ENCODE data around the gene GJB6. TPM values are rescaled to one million over a fixed set of nuclear protein-coding genes. Genes with fewer than 3 reads are reported as not detected.
A peak's percentile ranks its signal among the peaks of the same experiment; 100 is the strongest.

Gene GJB6
- total RNA-seq, 4 donors from 2014 or later, result 1.6 to 21.5 (median 2.8) TPM; not detected in 1

- Histone ChIP-seq H3K27me3 (peaks cover 76% of the 10 kb centered on the region), H3K4me1 (peaks cover 0 to 34% (median 13%) of the 10 kb centered on the region in 3 donors), H3K36me3 (no peaks in the 10 kb centered on the region), H3K27ac (peak overlapping the region in 1 of 4 donors; percentile 38), H3K9me3 (no peaks in the 10 kb centered on the region), H3K4me3 (peak overlapping the region; percentile 10 to 64)
- peak; percentile 17 for ATAC-seq
- 0% methylated on average over 2 to 6 of the region's 73 CpGs for WGBS, 2 donors (ENCODE audit: low coverage in 1 of 2)
- TF ChIP-seq POLR2A (IDR thresholded peaks at IDR 0.05), result no peak
- TF ChIP-seq EP300 (IDR thresholded peaks at IDR 0.05), result no peak
- TF ChIP-seq, protein P1, sequence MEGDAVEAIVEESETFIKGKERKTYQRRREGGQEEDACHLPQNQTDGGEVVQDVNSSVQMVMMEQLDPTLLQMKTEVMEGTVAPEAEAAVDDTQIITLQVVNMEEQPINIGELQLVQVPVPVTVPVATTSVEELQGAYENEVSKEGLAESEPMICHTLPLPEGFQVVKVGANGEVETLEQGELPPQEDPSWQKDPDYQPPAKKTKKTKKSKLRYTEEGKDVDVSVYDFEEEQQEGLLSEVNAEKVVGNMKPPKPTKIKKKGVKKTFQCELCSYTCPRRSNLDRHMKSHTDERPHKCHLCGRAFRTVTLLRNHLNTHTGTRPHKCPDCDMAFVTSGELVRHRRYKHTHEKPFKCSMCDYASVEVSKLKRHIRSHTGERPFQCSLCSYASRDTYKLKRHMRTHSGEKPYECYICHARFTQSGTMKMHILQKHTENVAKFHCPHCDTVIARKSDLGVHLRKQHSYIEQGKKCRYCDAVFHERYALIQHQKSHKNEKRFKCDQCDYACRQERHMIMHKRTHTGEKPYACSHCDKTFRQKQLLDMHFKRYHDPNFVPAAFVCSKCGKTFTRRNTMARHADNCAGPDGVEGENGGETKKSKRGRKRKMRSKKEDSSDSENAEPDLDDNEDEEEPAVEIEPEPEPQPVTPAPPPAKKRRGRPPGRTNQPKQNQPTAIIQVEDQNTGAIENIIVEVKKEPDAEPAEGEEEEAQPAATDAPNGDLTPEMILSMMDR (IDR thresholded peaks at IDR 0.05), result no peak
- no peak for TF ChIP-seq POLR2AphosphoS5 (IDR thresholded peaks at IDR 0.05)
Measured at GRCh38 chr13:20192158-20192835, 39.8 kb downstream of the GJB6 start.

GRCh38 chr13:20191311-20192157, 40.6 kb downstream of the GJB6 start:
- H3K27me3 ChIP-seq, result peaks cover 73% of the 10 kb centered on the region
- ATAC-seq, result no peak
- no peaks in the 10 kb centered on the region for H3K9me3 ChIP-seq

DNA sequence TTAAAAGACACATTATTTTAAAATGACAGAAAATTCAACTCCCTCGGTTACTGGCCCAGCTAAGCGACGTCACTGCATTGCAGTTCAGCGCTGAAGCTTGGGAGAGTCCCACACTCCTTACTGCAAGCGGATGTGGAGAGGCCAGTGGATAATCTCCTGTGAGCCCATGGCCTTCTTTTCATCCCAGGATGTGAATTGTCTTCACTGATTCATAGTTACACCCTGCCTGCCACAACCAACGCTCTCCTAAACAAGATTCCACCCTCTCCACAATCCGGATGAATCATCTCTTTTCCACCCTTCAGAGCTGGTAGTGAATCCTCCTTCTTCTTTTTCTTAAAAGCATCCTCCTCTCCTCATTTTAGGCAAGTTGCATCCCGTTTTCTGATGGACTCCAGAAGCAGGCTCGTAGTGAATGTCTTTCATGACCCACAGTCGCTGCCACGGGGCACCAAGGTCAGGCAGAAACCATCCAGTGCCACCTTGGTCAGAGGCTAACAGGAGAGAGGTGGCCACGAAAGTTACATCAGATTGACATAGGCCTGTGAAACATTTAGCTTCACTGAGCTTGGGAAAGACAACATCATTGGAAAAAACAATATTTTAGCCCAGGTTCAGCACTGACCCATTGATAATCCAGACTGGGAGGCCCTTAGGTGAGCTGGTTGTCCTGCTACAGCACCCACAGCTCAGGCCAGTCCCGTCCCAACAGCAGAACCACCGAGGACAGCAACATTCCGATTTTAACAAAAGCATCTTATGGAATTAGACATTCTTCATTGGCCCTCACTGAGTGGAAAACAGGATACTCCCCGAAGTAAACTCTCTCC, 41.4 kb downstream of the GJB6 start:
- Histone ChIP-seq H3K36me3 (no peaks in the 10 kb centered on the region), H3K4me3 (no peak overlapping the region), H3K27me3 (peaks cover 67% of the 10 kb centered on the region), H3K4me1 (peaks cover 0 to 31% (median 13%) of the 10 kb centered on the region in 3 donors), H3K27ac (no peak overlapping the region), H3K9me3 (no peaks in the 10 kb centered on the region)
- 75 to 87% methylated on average over 7 to 11 of the region's 16 CpGs for WGBS, 2 donors (ENCODE audit: low coverage in 1 of 2)
- no peak for TF ChIP-seq EP300 (IDR thresholded peaks at IDR 0.05)
- no peak for TF ChIP-seq POLR2A (IDR thresholded peaks at IDR 0.05)
- no peak for TF ChIP-seq POLR2AphosphoS5 (IDR thresholded peaks at IDR 0.05)
- ATAC-seq, result no peak

More at GRCh38 chr13:20191311-20192157, 40.6 kb downstream of the GJB6 start:
- Histone ChIP-seq H3K27ac (no peak overlapping the region), H3K36me3 (no peaks in the 10 kb centered on the region), H3K4me3 (peak overlapping the region in 1 of 2 donors; percentile 64), H3K4me1 (peaks cover 0 to 31% (median 13%) of the 10 kb centered on the region in 3 donors)
- TF ChIP-seq POLR2A (IDR thresholded peaks at IDR 0.05) (no peak), POLR2AphosphoS5 (IDR thresholded peaks at IDR 0.05) (no peak), EP300 (IDR thresholded peaks at IDR 0.05) (no peak)
- TF ChIP-seq, protein P1 (IDR thresholded peaks at IDR 0.05), result no peak
- 76 to 83% methylated on average over 1 to 9 of the region's 24 CpGs for WGBS, 2 donors (ENCODE audit: low coverage in 1 of 2)

DNA sequence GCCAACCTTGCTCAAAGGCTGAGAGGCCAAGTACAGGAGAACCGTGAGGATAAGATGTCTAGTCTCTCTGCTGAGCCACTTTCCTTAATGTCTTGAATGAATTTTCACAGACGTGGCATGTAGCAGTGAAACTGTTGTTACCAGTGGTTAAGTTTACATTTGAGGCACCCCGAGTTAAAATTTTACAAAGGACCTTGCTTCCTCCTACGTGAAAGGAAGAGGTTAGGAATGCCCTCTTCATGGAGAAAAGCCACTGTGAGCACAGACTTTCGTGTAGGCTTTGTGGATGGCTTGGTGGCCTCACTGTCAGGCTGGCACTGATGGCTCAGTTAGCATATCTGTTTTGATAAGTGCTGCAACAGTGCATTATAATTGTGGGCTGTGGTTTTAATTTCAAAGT, 42.0 kb downstream of the GJB6 start:
- TF ChIP-seq POLR2A (IDR thresholded peaks at IDR 0.05) (no peak), EP300 (IDR thresholded peaks at IDR 0.05) (no peak), POLR2AphosphoS5 (IDR thresholded peaks at IDR 0.05) (no peak)
- TF ChIP-seq, protein P1 (IDR thresholded peaks at IDR 0.05), result no peak
- H3K4me1 ChIP-seq, result peaks cover 0 to 31% (median 13%) of the 10 kb centered on the region in 3 donors
- no peaks in the 10 kb centered on the region for H3K36me3 ChIP-seq
- H3K27ac ChIP-seq, result no peak overlapping the region
- H3K27me3 ChIP-seq, result peaks cover 66% of the 10 kb centered on the region
- no peak for ATAC-seq
- no peaks in the 10 kb centered on the region for H3K9me3 ChIP-seq
- H3K4me3 ChIP-seq, result no peak overlapping the region
- 71 to 87% methylated on average over 4 to 5 of the region's 5 CpGs for WGBS, 2 donors (ENCODE audit: low coverage in 1 of 2)

All from gastroesophageal sphincter (tissue), 4 donors.